Measurements from ENCODE around the gene CES4A. TPM values are rescaled to one million over a fixed set of nuclear protein-coding genes. Genes with fewer than 3 reads are reported as not detected.

The CES4A gene
- total and polyA plus RNA-seq, 9 of the 15 experiments (the other 6 are each of a cell fraction or from before 2014, with no cell fraction given), result 0.09 to 0.13 (median 0.11) TPM; not detected in 6

DNA sequence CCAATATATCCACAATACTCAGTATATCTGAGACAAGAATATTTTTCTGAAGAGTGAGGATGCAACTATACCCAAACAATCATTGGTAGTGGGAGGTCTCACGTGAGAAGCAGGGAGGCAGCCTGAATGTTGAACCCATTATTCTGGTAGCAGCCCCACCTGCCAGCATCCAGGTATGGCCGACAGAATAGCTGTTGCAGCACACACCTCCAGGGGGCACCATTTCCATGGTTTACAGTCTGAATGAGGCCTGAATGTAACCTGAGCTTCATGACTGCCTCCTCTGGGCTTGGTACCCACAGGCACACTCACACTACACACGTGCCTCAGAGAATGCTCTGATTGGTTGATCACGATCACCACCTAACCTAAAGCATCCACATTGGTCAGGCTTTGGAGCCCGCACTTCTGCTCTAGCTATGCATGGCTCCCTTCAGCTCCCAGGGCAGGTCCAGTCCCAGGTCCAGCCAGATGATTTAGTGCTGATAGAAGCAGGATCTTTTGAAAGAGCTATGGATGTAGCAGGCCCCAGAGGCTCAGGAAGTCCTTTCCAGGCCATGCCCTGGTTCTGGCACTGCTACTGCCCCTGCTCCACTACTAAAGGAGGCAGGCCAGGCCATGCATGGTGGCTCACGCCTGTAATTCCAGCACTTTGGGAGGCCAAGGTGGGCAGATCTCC, 29.6 kb downstream of the CES4A start (continued):
- TF ChIP-seq, protein P1, sequence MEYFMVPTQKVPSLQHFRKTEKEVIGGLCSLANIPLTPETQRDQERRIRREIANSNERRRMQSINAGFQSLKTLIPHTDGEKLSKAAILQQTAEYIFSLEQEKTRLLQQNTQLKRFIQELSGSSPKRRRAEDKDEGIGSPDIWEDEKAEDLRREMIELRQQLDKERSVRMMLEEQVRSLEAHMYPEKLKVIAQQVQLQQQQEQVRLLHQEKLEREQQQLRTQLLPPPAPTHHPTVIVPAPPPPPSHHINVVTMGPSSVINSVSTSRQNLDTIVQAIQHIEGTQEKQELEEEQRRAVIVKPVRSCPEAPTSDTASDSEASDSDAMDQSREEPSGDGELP (CRISPR knock-in tag; IDR thresholded peaks at IDR 0.05; ENCODE audit: borderline replicate concordance), result peak; percentile 51; the same call in 1 of the 2 replicates
- TF ChIP-seq ZNF133 (CRISPR knock-in tag; IDR thresholded peaks at IDR 0.05), result no peak
- no peak for TF ChIP-seq KDM1A (IDR thresholded peaks at IDR 0.05)
- TF ChIP-seq XRCC5 (IDR thresholded peaks at IDR 0.05; ENCODE audit: low read depth, low read length), result peak; percentile 86
- no peak for TF ChIP-seq ZZZ3 (IDR thresholded peaks at IDR 0.05)
- peak; percentile 81 for TF ChIP-seq CC2D1A (IDR thresholded peaks at IDR 0.05)
- TF ChIP-seq ZNF668 (CRISPR knock-in tag; IDR thresholded peaks at IDR 0.05), result no peak
- TF ChIP-seq KLF1 (tag; IDR thresholded peaks at IDR 0.05), result no peak
- TF ChIP-seq POLR2B (IDR thresholded peaks at IDR 0.05; ENCODE audit: low read depth, partially characterized antibody), result no peak
- no peak for TF ChIP-seq SAFB2 (IDR thresholded peaks at IDR 0.05; ENCODE audit: borderline replicate concordance, low read depth, low read length, severe bottlenecking)
- no peak for TF ChIP-seq MED1 (CRISPR knock-in tag; IDR thresholded peaks at IDR 0.05; ENCODE audit: borderline replicate concordance)
- TF ChIP-seq EHMT2 (IDR thresholded peaks at IDR 0.05), result no peak
- peak; percentile 90 for TF ChIP-seq L3MBTL2 (IDR thresholded peaks at IDR 0.05)
- no peak for TF ChIP-seq ZNF316 (IDR thresholded peaks at IDR 0.05)
- no peak for TF ChIP-seq BACH1 (tag; IDR thresholded peaks at IDR 0.05)
- TF ChIP-seq TEAD1 (CRISPR knock-in tag; IDR thresholded peaks at IDR 0.05), result no peak; a peak in 1 of 4 replicates
- TF ChIP-seq POLR2G (IDR thresholded peaks at IDR 0.05; ENCODE audit: low read depth, low read length), result no peak
- TF ChIP-seq CREBBP (IDR thresholded peaks at IDR 0.05; ENCODE audit: low read depth, low read length), result no peak
- TF ChIP-seq ASH1L (IDR thresholded peaks at IDR 0.05; ENCODE audit: borderline replicate concordance, low read depth, partially characterized antibody), result peak; percentile 61
- TF ChIP-seq ZEB2 (IDR thresholded peaks at IDR 0.05), result peak; percentile 62; the same call in 1 of the 2 replicates
- no peak for TF ChIP-seq SNRNP70 (optimal IDR thresholded peaks at IDR 0.05; ENCODE audit: low read depth, low read length)
- TF ChIP-seq, protein P2, sequence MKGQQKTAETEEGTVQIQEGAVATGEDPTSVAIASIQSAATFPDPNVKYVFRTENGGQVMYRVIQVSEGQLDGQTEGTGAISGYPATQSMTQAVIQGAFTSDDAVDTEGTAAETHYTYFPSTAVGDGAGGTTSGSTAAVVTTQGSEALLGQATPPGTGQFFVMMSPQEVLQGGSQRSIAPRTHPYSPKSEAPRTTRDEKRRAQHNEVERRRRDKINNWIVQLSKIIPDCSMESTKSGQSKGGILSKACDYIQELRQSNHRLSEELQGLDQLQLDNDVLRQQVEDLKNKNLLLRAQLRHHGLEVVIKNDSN (CRISPR knock-in tag; IDR thresholded peaks at IDR 0.05), result peak; percentile 96
- TF ChIP-seq POLR2H (tag; IDR thresholded peaks at IDR 0.05; ENCODE audit: low read depth), result no peak
- TF ChIP-seq LEF1 (IDR thresholded peaks at IDR 0.05), result 0 out of 2 replicates have a peak, but pooled peaks have one; percentile 20
- no peak for TF ChIP-seq ZNF431 (CRISPR knock-in tag; IDR thresholded peaks at IDR 0.05)
- no peak for TF ChIP-seq JUNB (CRISPR knock-in tag; conservative IDR thresholded peaks at IDR 0.05)
- TF ChIP-seq LCOR (CRISPR knock-in tag; IDR thresholded peaks at IDR 0.05), result no peak
- TF ChIP-seq CBX3 (IDR thresholded peaks at IDR 0.05; ENCODE audit: borderline replicate concordance in 1 of 2, low read length in 2 of 2), result peak in 1 of 2 experiments; percentile 53; a peak in 1 of 3 replicates
- no peak for TF ChIP-seq GATA2 (CRISPR knock-in tag; IDR thresholded peaks at IDR 0.05)
- TF ChIP-seq PRPF4 (IDR thresholded peaks at IDR 0.05; ENCODE audit: insufficient read depth, low read depth, low read length, poor library complexity, severe bottlenecking), result no peak
- 0 out of 2 replicates have a peak, but pooled peaks have one; percentile 64 for TF ChIP-seq TARDBP (IDR thresholded peaks at IDR 0.05)
- TF ChIP-seq ZNF24 (IDR thresholded peaks at IDR 0.05), result no peak
- TF ChIP-seq BHLHE40 (IDR thresholded peaks at IDR 0.05; ENCODE audit: low read length), result peak; percentile 99

Measured in K562 (cell line).